ENCODE measurements around the gene LDAF1.

GRCh38 chr16:21226749-21227148 lies 68.3 kb downstream of the LDAF1 start:
- TF ChIP-seq, protein P1, sequence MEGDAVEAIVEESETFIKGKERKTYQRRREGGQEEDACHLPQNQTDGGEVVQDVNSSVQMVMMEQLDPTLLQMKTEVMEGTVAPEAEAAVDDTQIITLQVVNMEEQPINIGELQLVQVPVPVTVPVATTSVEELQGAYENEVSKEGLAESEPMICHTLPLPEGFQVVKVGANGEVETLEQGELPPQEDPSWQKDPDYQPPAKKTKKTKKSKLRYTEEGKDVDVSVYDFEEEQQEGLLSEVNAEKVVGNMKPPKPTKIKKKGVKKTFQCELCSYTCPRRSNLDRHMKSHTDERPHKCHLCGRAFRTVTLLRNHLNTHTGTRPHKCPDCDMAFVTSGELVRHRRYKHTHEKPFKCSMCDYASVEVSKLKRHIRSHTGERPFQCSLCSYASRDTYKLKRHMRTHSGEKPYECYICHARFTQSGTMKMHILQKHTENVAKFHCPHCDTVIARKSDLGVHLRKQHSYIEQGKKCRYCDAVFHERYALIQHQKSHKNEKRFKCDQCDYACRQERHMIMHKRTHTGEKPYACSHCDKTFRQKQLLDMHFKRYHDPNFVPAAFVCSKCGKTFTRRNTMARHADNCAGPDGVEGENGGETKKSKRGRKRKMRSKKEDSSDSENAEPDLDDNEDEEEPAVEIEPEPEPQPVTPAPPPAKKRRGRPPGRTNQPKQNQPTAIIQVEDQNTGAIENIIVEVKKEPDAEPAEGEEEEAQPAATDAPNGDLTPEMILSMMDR (conservative IDR thresholded peaks at IDR 0.05 in 1 of 2, IDR thresholded peaks at IDR 0.05 in 1 of 2; ENCODE audit: extremely low read depth in 1 of 2, insufficient read depth in 1 of 2, low read depth in 1 of 2, low read length in 2 of 2) = no peak
- no peak for TF ChIP-seq EZH2 (IDR thresholded peaks at IDR 0.05; ENCODE audit: borderline replicate concordance, low read length)
